Tibial nerve (tissue), 4 donors: ENCODE data around the gene ZFY.

ENCODE experiments used
- EP300 ChIP-seq, 2 donors: sonication (generic); formaldehyde crosslinking; IDR thresholded peaks; one replicate each; pipeline ENCODE4 v1.6.1; 2017; ENCODE audit warnings: antibody characterized with exemption in 2 of 2, mild to moderate bottlenecking in 1 of 2
- POLR2A ChIP-seq, 2 donors: fragments of 450-650 bp; IDR thresholded peaks; one replicate each; pipeline ENCODE4 v1.6.1; 2017; ENCODE audit warnings: antibody characterized with exemption in 2 of 2, mild to moderate bottlenecking in 2 of 2, moderate library complexity in 2 of 2
- TF ChIP-seq, protein P1 (sequence below), 5 experiments: fragments of 200-600 bp in 3 of 5; fragments of 450-650 bp in 2 of 5; sonication (generic) in 3 of 5; IDR thresholded peaks; one replicate each; pipeline ENCODE4 v1.5.1; 2016 to 2019; ENCODE audit warnings: antibody characterized with exemption in 5 of 5, mild to moderate bottlenecking in 3 of 5, moderate library complexity in 2 of 5

DNA sequence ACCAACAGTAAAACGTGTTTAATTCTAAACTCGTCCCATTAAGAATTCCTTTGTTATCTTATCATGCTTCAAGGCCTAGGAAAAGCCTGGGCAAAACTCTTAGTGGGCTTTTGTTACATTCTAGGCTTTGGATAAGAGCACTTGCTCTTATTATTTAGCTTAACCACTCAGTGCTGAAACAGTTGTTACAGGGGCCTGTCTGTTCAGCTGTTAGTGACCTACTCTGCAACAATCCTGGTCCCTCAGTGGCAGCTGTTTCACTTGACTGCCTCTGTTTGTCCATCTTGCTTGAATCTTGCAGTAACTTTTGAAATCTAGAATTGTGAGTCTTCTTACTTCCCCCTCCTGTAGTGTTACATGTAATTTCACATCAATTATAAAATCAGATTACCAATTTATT lies 88.4 kb downstream of the ZFY start:
- TF ChIP-seq, protein P1, sequence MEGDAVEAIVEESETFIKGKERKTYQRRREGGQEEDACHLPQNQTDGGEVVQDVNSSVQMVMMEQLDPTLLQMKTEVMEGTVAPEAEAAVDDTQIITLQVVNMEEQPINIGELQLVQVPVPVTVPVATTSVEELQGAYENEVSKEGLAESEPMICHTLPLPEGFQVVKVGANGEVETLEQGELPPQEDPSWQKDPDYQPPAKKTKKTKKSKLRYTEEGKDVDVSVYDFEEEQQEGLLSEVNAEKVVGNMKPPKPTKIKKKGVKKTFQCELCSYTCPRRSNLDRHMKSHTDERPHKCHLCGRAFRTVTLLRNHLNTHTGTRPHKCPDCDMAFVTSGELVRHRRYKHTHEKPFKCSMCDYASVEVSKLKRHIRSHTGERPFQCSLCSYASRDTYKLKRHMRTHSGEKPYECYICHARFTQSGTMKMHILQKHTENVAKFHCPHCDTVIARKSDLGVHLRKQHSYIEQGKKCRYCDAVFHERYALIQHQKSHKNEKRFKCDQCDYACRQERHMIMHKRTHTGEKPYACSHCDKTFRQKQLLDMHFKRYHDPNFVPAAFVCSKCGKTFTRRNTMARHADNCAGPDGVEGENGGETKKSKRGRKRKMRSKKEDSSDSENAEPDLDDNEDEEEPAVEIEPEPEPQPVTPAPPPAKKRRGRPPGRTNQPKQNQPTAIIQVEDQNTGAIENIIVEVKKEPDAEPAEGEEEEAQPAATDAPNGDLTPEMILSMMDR (IDR thresholded peaks at IDR 0.05): no peak
- no peak for TF ChIP-seq POLR2A (IDR thresholded peaks at IDR 0.05)
- no peak for TF ChIP-seq EP300 (IDR thresholded peaks at IDR 0.05)
